Thymus (tissue), 11 donors: ENCODE measurements around the gene HDAC8. TPM values are rescaled to one million over a fixed set of nuclear protein-coding genes. Genes with fewer than 3 reads are reported as not detected.

Source experiments
- DNase-seq, 9 donors: peaks; one replicate each; pipeline ENCODE4 v3.0.0-alpha.2; 2013; ENCODE audit warnings: low spot score in 9 of 9, low read depth in 6 of 9, missing footprints in 1 of 9
- H3K27ac ChIP-seq, 2 donors: one replicate each; pipeline ENCODE4 v1.5.1; 2013; ENCODE audit warnings: control low read depth in 1 of 2, low read depth in 1 of 2, low read length in 1 of 2, mild to moderate bottlenecking in 1 of 2, moderate library complexity in 1 of 2
- H3K27me3 ChIP-seq, 2 donors: one replicate each; pipeline ENCODE4 v1.5.1; 2013; ENCODE audit warnings: low read length in 1 of 2; ENCODE audit not compliant: control insufficient read depth in 2 of 2, insufficient read depth in 1 of 2
- H3K36me3 ChIP-seq, 2 donors: one replicate each; pipeline ENCODE4 v1.5.1; 2013; ENCODE audit warnings: low read length in 1 of 2, mild to moderate bottlenecking in 1 of 2, moderate library complexity in 1 of 2; ENCODE audit not compliant: control insufficient read depth in 2 of 2, insufficient read depth in 2 of 2
- H3K4me1 ChIP-seq, 2 donors: one replicate each; pipeline ENCODE4 v1.5.1; 2013; ENCODE audit warnings: low read length in 2 of 2; ENCODE audit not compliant: control insufficient read depth in 2 of 2, insufficient read depth in 2 of 2
- H3K4me3 ChIP-seq, 2 donors: one replicate each; pipeline ENCODE4 v1.5.1; 2013; ENCODE audit warnings: low read length in 2 of 2, control low read depth in 1 of 2, mild to moderate bottlenecking in 1 of 2
- H3K9me3 ChIP-seq, 2 donors: one replicate each; pipeline ENCODE4 v1.5.1; 2013; ENCODE audit warnings: low read length in 1 of 2, mild to moderate bottlenecking in 1 of 2; ENCODE audit not compliant: control insufficient read depth in 2 of 2, insufficient read depth in 1 of 2
- WGBS: extraction: QIAGEN DNeasy Blood & Tissue Kit; methylation state at CpG from one replicate; pipeline ENCODE4 v1.1.7; 2013; 5-methylcytosine and 5-hydroxymethylcytosine counted together
- polyA plus RNA-seq: library from polyadenylated mRNA; stranded (reverse); fragments of 200-250 nt; gene quantifications from one replicate; pipeline ENCODE4 v1.2.3, GENCODE V29; 2013
- total RNA-seq: library from RNA; stranded (reverse); fragments of 120-200 nt; gene quantifications from one replicate; pipeline ENCODE4 v1.2.4, GENCODE V29; 2013
- donor health status: healthy.

Gene HDAC8
- total and polyA plus RNA-seq, 2 donors: 15.4 to 27.1 TPM

- 100% methylated on average over 2 of the region's 2 CpGs for WGBS
- DNase-seq: no peak
- H3K4me1 ChIP-seq: no peaks in the 10 kb centered on the region
- no peak overlapping the region for H3K27ac ChIP-seq
- no peak overlapping the region for H3K4me3 ChIP-seq
- no peaks in the 10 kb centered on the region for H3K36me3 ChIP-seq
- H3K27me3 ChIP-seq: no peaks in the 10 kb centered on the region
- H3K9me3 ChIP-seq: no peaks in the 10 kb centered on the region
These were observed 207.5 kb downstream of the HDAC8 start for GRCh38 chrX:72365126-72365525.

- no peaks in the 10 kb centered on the region for H3K9me3 ChIP-seq
- H3K27ac ChIP-seq: no peak overlapping the region
- no peak overlapping the region for H3K4me3 ChIP-seq
- WGBS: 97% methylated on average over 4 of the region's 4 CpGs
- H3K27me3 ChIP-seq: no peaks in the 10 kb centered on the region
- DNase-seq: no peak
- no peaks in the 10 kb centered on the region for H3K36me3 ChIP-seq
- H3K4me1 ChIP-seq: no peaks in the 10 kb centered on the region
These were observed 212.3 kb downstream of the HDAC8 start for GRCh38 chrX:72360326-72360725.

GRCh38 chrX:72358313-72358712 lies 214.3 kb downstream of the HDAC8 start:
- 98% methylated on average over 4 of the region's 4 CpGs for WGBS
- Histone ChIP-seq H3K27me3 (no peaks in the 10 kb centered on the region), H3K4me3 (no peak overlapping the region), H3K27ac (no peak overlapping the region), H3K9me3 (no peaks in the 10 kb centered on the region), H3K36me3 (no peaks in the 10 kb centered on the region), H3K4me1 (no peaks in the 10 kb centered on the region)
- DNase-seq: no peak

- Histone ChIP-seq H3K27ac (no peak overlapping the region), H3K36me3 (no peaks in the 10 kb centered on the region), H3K4me1 (no peaks in the 10 kb centered on the region), H3K9me3 (no peaks in the 10 kb centered on the region), H3K27me3 (no peaks in the 10 kb centered on the region), H3K4me3 (no peak overlapping the region)
- no peak for DNase-seq
- 97% methylated on average over 3 of the region's 3 CpGs for WGBS
These were observed 219.9 kb downstream of the HDAC8 start for GRCh38 chrX:72352786-72353185.

- H3K27ac ChIP-seq: no peak overlapping the region
- H3K4me3 ChIP-seq: no peak overlapping the region
- no peaks in the 10 kb centered on the region for H3K4me1 ChIP-seq
- DNase-seq: no peak
- 97% methylated on average over 8 of the region's 8 CpGs for WGBS
- no peaks in the 10 kb centered on the region for H3K27me3 ChIP-seq
- H3K9me3 ChIP-seq: no peaks in the 10 kb centered on the region
- no peaks in the 10 kb centered on the region for H3K36me3 ChIP-seq
These were observed 220.9 kb downstream of the HDAC8 start for GRCh38 chrX:72351606-72352334.

- Histone ChIP-seq H3K9me3 (no peaks in the 10 kb centered on the region), H3K4me3 (no peak overlapping the region), H3K27ac (no peak overlapping the region), H3K36me3 (no peaks in the 10 kb centered on the region), H3K4me1 (no peaks in the 10 kb centered on the region), H3K27me3 (no peaks in the 10 kb centered on the region)
- no peak for DNase-seq
- WGBS: 93% methylated on average over 3 of the region's 3 CpGs
These were observed 223.5 kb downstream of the HDAC8 start for GRCh38 chrX:72349190-72349589.

- DNase-seq: no peak
- H3K27ac ChIP-seq: no peak overlapping the region
- WGBS: 98% methylated on average over 5 of the region's 5 CpGs
- H3K36me3 ChIP-seq: no peaks in the 10 kb centered on the region
- H3K27me3 ChIP-seq: no peaks in the 10 kb centered on the region
- no peak overlapping the region for H3K4me3 ChIP-seq
- H3K9me3 ChIP-seq: no peaks in the 10 kb centered on the region
- H3K4me1 ChIP-seq: no peaks in the 10 kb centered on the region
These were observed 224.2 kb downstream of the HDAC8 start for GRCh38 chrX:72348247-72348979.

- Histone ChIP-seq H3K36me3 (no peaks in the 10 kb centered on the region), H3K27me3 (no peaks in the 10 kb centered on the region), H3K9me3 (no peaks in the 10 kb centered on the region), H3K27ac (no peak overlapping the region), H3K4me1 (no peaks in the 10 kb centered on the region), H3K4me3 (no peak overlapping the region)
- no peak for DNase-seq
- 94% methylated on average over 2 of the region's 2 CpGs for WGBS
These were observed 225.3 kb downstream of the HDAC8 start for GRCh38 chrX:72347366-72347765.

GRCh38 chrX:72346302-72346949 lies 226.2 kb downstream of the HDAC8 start:
- Histone ChIP-seq H3K27ac (no peak overlapping the region), H3K27me3 (no peaks in the 10 kb centered on the region), H3K4me3 (no peak overlapping the region), H3K4me1 (no peaks in the 10 kb centered on the region), H3K9me3 (no peaks in the 10 kb centered on the region), H3K36me3 (no peaks in the 10 kb centered on the region)
- over 99% methylated on average over 6 of the region's 6 CpGs for whole genome bisulfite sequencing
- no peak for DNase-seq
